ENCODE measurements around the gene BMP2.

Gene BMP2

GRCh38 chr20:6766433-6766832 lies 1.1 kb upstream of the BMP2 start:
- Histone ChIP-seq H3K4me3 (ENCODE audit: low read length) (no peak overlapping the region), H3K9me3 (replicated peaks; ENCODE audit: insufficient read depth, low read length) (no peaks in the 10 kb centered on the region)

GRCh38 chr20:6767126-6767535 lies 355 bp upstream of the BMP2 start:
- DNase-seq, result no peak
- H3K36me3 ChIP-seq (replicated peaks; ENCODE audit: insufficient read depth, low read length), result no peaks in the 10 kb centered on the region
- no peaks in the 10 kb centered on the region for H3K9me3 ChIP-seq (replicated peaks; ENCODE audit: insufficient read depth, low read length)
- H3K79me2 ChIP-seq (ENCODE audit: low read length), result no peaks in the 10 kb centered on the region
- no peak overlapping the region for H3K27ac ChIP-seq (ENCODE audit: low read length)
- TF ChIP-seq, protein P1, sequence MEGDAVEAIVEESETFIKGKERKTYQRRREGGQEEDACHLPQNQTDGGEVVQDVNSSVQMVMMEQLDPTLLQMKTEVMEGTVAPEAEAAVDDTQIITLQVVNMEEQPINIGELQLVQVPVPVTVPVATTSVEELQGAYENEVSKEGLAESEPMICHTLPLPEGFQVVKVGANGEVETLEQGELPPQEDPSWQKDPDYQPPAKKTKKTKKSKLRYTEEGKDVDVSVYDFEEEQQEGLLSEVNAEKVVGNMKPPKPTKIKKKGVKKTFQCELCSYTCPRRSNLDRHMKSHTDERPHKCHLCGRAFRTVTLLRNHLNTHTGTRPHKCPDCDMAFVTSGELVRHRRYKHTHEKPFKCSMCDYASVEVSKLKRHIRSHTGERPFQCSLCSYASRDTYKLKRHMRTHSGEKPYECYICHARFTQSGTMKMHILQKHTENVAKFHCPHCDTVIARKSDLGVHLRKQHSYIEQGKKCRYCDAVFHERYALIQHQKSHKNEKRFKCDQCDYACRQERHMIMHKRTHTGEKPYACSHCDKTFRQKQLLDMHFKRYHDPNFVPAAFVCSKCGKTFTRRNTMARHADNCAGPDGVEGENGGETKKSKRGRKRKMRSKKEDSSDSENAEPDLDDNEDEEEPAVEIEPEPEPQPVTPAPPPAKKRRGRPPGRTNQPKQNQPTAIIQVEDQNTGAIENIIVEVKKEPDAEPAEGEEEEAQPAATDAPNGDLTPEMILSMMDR (IDR thresholded peaks at IDR 0.05; ENCODE audit: low read length), result no peak
- TF ChIP-seq EZH2phosphoT487 (IDR thresholded peaks at IDR 0.05; ENCODE audit: low read length) (no peak), EZH2 (optimal IDR thresholded peaks at IDR 0.05; ENCODE audit: low read depth, low read length) (no peak)
- no peaks in the 10 kb centered on the region; the same call in 1 of the 2 replicates for H3F3A ChIP-seq (ENCODE audit: insufficient read depth, low read length)
- H2AFZ ChIP-seq (ENCODE audit: low read length), result peak overlapping the region; percentile 78
- H4K20me1 ChIP-seq (ENCODE audit: insufficient read depth, low read length), result no peaks in the 10 kb centered on the region
- H3K9me2 ChIP-seq (replicated peaks; ENCODE audit: insufficient read depth, low read length), result no peaks in the 10 kb centered on the region
- H3K27me3 ChIP-seq (replicated peaks; ENCODE audit: insufficient read depth, low read length), result no peaks in the 10 kb centered on the region
- H3K4me2 ChIP-seq (ENCODE audit: low read depth, low read length), result peak overlapping the region; percentile 60; the same call in 1 of the 2 replicates
- no peaks in the 10 kb centered on the region for H3K4me1 ChIP-seq (ENCODE audit: low read length)
- H3K9ac ChIP-seq (ENCODE audit: low read length), result no peak overlapping the region
- H3K4me3 ChIP-seq (ENCODE audit: low read length), result peak overlapping the region; percentile 68

More at GRCh38 chr20:6766433-6766832, 1.1 kb upstream of the BMP2 start:
- Histone ChIP-seq H3K36me3 (replicated peaks; ENCODE audit: insufficient read depth, low read length) (no peaks in the 10 kb centered on the region), H2AFZ (ENCODE audit: low read length) (no peak overlapping the region), H3K9ac (ENCODE audit: low read length) (no peak overlapping the region), H3K27me3 (replicated peaks; ENCODE audit: insufficient read depth, low read length) (no peaks in the 10 kb centered on the region), H3K4me2 (ENCODE audit: low read depth, low read length) (no peak overlapping the region), H3K4me1 (ENCODE audit: low read length) (no peaks in the 10 kb centered on the region), H3K79me2 (ENCODE audit: low read length) (no peaks in the 10 kb centered on the region), H3K9me2 (replicated peaks; ENCODE audit: insufficient read depth, low read length) (no peaks in the 10 kb centered on the region), H4K20me1 (ENCODE audit: insufficient read depth, low read length) (no peaks in the 10 kb centered on the region), H3K27ac (ENCODE audit: low read length) (no peak overlapping the region), H3F3A (ENCODE audit: insufficient read depth, low read length) (no peaks in the 10 kb centered on the region; the same call in 1 of the 2 replicates)
- DNase-seq, result no peak
- TF ChIP-seq EZH2phosphoT487 (IDR thresholded peaks at IDR 0.05; ENCODE audit: low read length) (no peak), EZH2 (optimal IDR thresholded peaks at IDR 0.05; ENCODE audit: low read depth, low read length) (no peak)
- TF ChIP-seq, protein P1 (IDR thresholded peaks at IDR 0.05; ENCODE audit: low read length), result no peak

DNA sequence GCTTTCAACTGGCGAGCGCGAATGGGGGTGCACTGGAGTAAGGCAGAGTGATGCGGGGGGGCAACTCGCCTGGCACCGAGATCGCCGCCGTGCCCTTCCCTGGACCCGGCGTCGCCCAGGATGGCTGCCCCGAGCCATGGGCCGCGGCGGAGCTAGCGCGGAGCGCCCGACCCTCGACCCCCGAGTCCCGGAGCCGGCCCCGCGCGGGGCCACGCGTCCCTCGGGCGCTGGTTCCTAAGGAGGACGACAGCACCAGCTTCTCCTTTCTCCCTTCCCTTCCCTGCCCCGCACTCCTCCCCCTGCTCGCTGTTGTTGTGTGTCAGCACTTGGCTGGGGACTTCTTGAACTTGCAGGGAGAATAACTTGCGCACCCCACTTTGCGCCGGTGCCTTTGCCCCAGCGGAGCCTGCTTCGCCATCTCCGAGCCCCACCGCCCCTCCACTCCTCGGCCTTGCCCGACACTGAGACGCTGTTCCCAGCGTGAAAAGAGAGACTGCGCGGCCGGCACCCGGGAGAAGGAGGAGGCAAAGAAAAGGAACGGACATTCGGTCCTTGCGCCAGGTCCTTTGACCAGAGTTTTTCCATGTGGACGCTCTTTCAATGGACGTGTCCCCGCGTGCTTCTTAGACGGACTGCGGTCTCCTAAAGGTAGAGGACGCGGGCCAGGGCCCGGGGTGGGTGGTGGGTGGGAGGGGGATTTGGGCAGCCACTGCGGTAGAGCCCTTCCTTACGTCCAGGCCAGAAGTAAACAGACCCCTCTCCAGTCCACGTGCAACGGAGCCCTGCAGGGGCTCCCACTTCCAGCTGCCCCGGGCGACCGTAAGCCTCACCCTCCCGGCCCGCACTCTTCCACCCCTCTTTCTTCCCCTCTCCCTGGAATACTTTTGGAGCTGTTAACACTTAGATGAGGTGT lies 998 bp downstream of the BMP2 start:
- no peaks in the 10 kb centered on the region for H3K27me3 ChIP-seq (replicated peaks; ENCODE audit: insufficient read depth, low read length)
- H3K27ac ChIP-seq (ENCODE audit: low read length), result no peak overlapping the region
- no peak for DNase-seq
- H3K9me3 ChIP-seq (replicated peaks; ENCODE audit: insufficient read depth, low read length), result no peaks in the 10 kb centered on the region
- H3F3A ChIP-seq (ENCODE audit: insufficient read depth, low read length), result no peaks in the 10 kb centered on the region; the same call in 1 of the 2 replicates
- no peaks in the 10 kb centered on the region for H4K20me1 ChIP-seq (ENCODE audit: insufficient read depth, low read length)
- peak overlapping the region; percentile 21; the same call in 1 of the 2 replicates for H3K9ac ChIP-seq (ENCODE audit: low read length)
- no peaks in the 10 kb centered on the region for H3K36me3 ChIP-seq (replicated peaks; ENCODE audit: insufficient read depth, low read length)
- no peaks in the 10 kb centered on the region for H3K4me1 ChIP-seq (ENCODE audit: low read length)
- peak overlapping the region; percentile 85 for H2AFZ ChIP-seq (ENCODE audit: low read length)
- TF ChIP-seq, protein P1 (IDR thresholded peaks at IDR 0.05; ENCODE audit: low read length), result no peak
- no peak for TF ChIP-seq EZH2phosphoT487 (IDR thresholded peaks at IDR 0.05; ENCODE audit: low read length)
- H3K9me2 ChIP-seq (replicated peaks; ENCODE audit: insufficient read depth, low read length), result no peaks in the 10 kb centered on the region
- no peaks in the 10 kb centered on the region for H3K79me2 ChIP-seq (ENCODE audit: low read length)
- peak overlapping the region; percentile 80 for H3K4me3 ChIP-seq (ENCODE audit: low read length)
- H3K4me2 ChIP-seq (ENCODE audit: low read depth, low read length), result peak overlapping the region; percentile 95

All from MM.1S (cell line).